Measurements from ENCODE around the gene FBP2.
A peak's percentile ranks its signal among the peaks of the same experiment; 100 is the strongest.
"Not testable (repeated sequence)": the region's sequence is repeated elsewhere in the genome, so short reads cannot be mapped to it uniquely, and the experiment has no call there.

FBP2 gene

GRCh38 chr9:94603259-94604160 lies 9.9 kb upstream of the FBP2 start:
- peak; percentile 43 for DNase-seq

GRCh38 chr9:94602666-94603065 lies 9.0 kb upstream of the FBP2 start:
- no peak for DNase-seq

GRCh38 chr9:94600715-94601114 lies 7.1 kb upstream of the FBP2 start:
- DNase-seq: no peak

- DNase-seq: no peak
Measured at GRCh38 chr9:94600258-94600657, 6.6 kb upstream of the FBP2 start.

DNA sequence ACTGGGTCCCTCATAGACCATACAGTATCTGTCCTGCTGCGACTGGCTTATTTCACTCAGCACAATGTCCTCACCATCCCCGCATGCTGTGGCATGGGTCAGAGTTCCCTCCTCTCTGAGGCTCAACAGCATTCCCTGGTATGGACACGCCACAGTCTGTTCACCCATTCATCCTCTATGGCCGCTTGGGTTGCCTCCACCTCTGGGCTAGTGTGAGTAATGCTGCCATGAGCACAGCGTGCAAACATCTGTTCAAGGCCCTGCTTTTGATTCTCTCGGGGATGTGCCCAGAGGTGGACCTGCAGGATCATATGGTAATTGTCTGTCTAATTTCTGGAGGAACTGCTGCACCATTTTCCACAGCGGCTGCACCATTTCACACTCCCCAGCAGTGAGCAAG lies 5.5 kb upstream of the FBP2 start:
- DNase-seq: no peak

GRCh38 chr9:94592683-94593082 lies 941 bp downstream of the FBP2 start:
- DNase-seq: not testable (repeated sequence)

DNA sequence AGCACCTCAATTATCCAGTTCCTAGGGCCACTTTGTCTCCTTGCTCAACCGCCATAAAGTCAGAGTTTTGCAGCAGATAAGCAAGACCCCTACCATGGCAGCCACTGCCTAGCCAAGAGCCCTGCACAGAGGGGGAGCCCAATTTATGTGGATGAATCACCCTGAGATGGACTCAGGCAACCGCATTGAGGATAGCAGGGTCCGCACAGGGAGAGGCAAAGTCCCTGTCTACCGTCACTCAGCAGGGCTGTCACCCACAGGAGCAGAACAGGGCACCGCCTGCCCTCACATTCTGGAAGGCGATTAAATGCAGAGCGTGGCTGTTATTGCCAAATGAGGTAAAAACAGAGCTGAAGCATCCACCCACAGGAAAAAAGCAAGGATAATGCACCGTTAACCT lies 1.7 kb downstream of the FBP2 start:
- no peak for DNase-seq

DNA sequence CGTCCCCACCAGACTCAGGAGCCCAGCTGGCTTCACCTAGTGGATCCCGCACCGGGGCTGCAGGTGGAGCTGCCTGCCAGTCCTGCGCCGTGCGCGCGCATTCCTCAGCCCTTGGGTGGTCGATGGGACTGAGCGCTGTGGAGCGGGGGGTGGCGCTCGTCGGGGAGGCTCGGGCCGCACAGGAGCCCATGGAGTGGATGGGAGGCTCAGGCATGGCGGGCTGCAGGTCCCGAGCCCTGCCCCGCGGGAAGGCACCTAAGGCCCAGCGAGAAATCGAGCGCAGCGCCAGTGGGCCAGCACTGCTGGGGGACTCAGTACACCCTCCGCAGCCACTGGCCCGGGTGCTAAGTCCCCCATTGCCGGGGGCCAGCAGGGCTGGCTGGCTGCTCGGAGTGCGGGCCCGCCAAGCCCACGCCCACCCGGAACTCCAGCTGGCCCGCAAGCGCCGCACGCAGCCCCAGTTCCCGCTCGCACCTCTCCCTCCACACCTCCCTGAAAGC lies 2.5 kb downstream of the FBP2 start:
- DNase-seq: not testable (repeated sequence)

DNA sequence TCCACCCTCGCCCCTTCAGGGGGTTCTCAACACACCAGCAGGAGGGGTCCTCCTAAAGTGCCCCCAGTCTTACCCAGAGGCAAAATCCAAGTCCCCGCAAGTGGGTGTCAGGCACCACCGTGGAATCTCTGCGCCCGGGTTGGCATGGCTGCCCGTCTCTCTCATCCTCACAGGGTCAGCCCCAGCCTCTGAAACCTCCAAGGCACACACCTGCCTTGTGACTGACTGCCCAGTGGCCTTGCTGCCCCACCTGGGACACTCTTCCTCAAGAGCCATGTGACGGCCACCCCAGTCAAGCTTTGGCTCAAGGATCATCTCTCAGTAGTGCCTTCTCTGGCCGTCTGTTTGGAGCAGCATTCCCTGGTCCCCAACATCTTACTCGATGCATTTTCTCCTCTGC lies 4.9 kb downstream of the FBP2 start:
- DNase-seq: no peak

DNA sequence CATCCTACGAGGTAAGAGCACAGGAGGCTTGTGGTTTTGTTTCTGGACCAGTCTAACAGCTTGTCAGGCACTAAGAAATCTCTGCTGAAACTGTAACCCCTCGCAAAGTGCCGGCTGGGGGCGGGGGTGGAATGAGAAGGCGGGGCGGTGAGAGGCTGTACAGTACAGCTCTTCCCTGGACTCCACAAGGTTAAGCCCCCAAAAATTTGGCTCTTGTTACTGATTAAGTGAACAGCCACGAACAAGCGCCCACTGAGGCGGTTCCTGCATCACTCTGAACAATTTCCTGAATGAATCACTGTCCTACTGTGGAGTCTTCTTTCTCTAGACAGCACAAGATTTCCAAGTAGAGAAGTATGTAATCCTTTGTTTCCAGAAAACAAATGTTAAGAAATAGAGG lies 6.8 kb downstream of the FBP2 start:
- no peak for DNase-seq

- DNase-seq: no peak
Measured at GRCh38 chr9:94586316-94586715, 7.3 kb downstream of the FBP2 start.

DNA sequence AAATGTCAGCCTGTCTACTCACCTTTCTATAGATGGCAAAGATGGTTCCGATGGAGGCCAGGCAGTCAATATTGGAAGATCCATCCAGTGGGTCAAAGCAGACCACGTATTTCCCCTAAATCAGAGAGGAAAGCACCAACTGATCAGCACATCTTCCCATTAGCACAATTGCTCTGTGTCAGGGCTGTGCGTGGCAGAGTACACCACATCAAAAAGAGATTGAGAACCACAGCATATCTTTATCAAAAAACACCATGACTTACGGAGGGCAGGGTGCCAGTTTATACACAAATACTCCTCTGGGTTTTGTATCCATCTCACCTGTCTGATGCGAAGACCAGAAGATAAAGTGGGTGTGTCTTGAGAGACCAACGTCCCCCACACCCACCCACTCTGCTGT lies 9.1 kb downstream of the FBP2 start:
- no peak for DNase-seq

- no peak for DNase-seq
Measured at GRCh38 chr9:94581728-94582127, 11.9 kb downstream of the FBP2 start.

- DNase-seq: no peak
Measured at GRCh38 chr9:94577571-94577970, 16.1 kb downstream of the FBP2 start.

DNA sequence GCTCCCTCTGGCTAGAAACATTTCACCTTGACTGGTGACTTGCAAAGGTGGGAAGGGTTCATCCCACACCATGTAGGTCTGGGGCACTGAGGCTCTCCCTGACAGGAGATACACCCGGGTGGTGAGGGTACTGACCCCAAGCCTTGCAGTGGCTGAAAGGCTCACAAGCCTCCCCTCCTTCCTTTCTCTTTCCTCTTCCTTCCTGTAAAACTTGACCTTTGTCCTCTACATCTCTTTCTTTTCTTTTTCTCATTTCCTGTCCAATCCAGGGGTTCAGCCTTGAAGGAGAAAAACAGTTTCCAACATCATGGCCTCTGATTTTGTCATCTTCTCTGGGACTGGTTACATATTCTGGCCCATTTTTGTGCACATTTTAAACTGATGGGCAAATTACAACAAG lies 16.6 kb downstream of the FBP2 start:
- no peak for DNase-seq

DNA sequence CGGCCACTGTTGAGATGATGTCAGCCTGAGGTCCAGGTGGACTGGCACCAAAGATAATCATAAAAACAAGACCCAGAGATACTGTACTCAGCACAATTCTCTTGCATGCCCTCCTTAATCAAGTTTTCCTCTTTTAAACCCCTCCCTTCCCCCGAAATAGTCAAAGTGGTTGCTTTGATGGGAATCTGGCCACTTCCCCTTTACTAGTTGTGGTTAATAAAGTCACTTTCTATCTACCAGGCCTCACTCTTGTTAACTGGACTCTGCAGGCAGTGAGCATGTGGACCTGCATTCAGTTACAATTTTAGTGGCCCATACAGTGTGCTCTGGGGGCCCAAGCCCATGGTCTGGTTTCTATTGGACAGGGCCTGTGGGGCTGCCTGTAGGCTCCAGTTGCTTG lies 17.5 kb downstream of the FBP2 start:
- no peak for DNase-seq

- no peak for DNase-seq
Measured at GRCh38 chr9:94568972-94569712, 24.5 kb downstream of the FBP2 start.

GRCh38 chr9:94568250-94568889 lies 25.3 kb downstream of the FBP2 start:
- DNase-seq: no peak

DNA sequence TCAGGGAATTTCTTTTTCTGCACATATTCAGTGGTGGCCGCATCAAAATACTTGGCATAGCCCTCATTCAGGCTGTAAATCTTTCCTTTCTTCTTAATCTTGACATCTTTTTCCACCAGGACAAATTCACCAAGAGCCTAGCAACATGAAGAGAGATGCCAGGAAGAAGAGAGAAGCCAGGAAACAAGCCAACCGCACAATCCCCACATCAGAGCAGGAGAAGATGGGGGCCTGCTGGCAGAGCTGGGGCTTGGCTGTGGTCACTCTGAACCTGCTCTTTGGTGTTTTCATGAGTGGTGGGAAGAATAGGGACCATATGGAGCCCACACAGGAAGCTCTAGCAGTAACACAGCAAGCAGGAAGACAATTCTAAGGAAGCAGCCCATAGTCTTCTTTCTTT lies 26.4 kb downstream of the FBP2 start:
- DNase-seq: no peak

- DNase-seq: no peak
Measured at GRCh38 chr9:94566550-94566949, 27.1 kb downstream of the FBP2 start.

DNA sequence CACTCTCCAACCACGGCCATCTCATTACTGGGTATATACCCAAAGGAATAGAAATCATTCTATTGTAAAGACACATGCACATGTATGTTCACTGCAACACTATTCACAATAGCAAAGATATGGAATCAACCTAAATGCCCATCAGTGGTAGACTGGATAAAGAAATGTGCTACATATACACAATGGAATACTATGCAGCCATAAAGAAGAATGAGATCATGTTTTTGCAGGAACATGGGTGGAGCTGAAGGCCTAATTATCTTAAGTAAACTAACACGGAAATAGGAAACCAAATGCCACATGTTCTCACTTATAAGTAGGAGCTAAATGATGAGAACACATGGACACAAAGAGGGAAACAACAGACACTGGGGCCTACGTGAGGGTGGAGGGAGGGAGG lies 29.3 kb downstream of the FBP2 start:
- peak; percentile 51 for DNase-seq

- DNase-seq: no peak
Measured at GRCh38 chr9:94563548-94563947, 30.1 kb downstream of the FBP2 start.

DNA sequence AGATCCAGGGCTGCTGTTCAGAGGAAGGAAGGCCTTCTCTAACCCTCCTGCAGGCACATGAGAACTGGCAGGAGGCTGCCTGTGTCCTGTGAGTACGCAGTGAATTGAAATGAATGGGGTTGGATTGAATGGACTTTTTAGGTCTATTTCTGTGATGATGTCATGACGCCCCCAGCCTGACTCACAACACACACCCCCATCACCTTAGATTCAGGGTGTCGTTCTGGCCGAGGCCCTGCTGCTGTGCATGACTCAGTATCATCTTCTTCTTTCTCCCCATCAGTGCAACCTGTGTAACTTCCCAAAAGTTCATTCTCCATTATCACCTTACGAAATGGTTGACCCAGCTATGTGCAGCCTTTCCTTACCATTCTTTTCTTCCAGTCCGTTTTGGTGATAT lies 33.4 kb downstream of the FBP2 start:
- DNase-seq: no peak

GRCh38 chr9:94557376-94557775 lies 36.2 kb downstream of the FBP2 start:
- no peak for DNase-seq

Measured in NCI-H2171 treated with DMSO at 0.1 percent for 48 hours (cell line).